Activated T-cell treated with anti-CD3 and anti-CD28 coated beads for 24 hours (primary cell): ENCODE measurements around the gene KPNA3.

Experiments
- DNase-seq: peaks from one replicate; pipeline ENCODE4 v3.0.0-alpha.2; 2020; ENCODE audit warnings: low read depth

Gene KPNA3

DNA sequence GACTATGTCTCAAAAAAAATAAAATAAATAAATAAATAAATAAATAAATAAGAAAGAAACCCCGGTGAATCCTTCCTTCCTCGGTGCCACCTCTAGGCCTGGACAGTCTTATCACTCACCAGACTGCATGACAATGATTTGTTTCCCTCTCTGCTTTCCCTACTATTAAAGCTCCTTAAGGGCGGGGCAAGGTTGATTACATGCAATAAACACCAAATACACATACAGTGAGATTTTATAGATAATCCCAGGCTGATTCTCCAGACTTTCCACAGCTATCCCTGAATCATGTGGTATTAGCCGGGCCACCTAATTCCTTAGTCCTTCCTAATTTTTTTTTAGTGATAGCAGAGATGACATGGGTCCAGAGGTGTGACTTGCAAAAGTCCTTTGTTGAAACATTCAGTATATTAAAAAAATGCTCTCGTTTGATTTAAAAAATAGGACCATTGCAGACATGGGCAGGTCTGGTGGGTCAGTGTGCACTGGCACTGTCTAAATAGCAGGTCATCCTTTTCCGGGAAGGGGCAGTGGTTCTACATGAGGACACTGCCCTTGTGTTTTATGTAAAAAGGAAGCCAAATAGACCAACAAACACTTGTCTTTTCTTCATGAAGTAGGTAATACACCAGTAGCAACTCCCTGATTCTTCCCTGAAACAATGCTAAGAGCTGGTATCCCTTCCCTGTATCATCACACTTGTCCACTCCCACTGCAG lies 115.7 kb downstream of the KPNA3 start:
- DNase-seq: no peak

DNA sequence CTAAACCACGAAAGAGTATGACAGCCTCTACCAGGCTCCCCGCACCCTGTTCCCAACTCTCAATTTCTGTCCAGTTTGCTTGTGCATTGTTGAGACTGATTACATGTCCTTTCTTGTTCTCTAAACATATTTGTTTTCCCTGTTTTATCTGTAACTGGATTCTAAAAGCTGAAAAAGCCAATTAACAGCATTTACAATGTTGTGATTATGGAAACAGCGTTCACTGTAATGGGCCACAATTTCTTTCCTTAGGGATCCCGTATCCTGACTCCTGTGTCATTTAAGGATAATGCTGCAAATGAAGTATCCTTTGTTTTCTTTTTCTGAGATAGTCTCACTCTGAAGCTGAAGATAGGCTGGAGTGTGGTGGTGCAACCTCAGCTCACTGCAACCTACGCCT lies 121.7 kb downstream of the KPNA3 start:
- DNase-seq: no peak

DNA sequence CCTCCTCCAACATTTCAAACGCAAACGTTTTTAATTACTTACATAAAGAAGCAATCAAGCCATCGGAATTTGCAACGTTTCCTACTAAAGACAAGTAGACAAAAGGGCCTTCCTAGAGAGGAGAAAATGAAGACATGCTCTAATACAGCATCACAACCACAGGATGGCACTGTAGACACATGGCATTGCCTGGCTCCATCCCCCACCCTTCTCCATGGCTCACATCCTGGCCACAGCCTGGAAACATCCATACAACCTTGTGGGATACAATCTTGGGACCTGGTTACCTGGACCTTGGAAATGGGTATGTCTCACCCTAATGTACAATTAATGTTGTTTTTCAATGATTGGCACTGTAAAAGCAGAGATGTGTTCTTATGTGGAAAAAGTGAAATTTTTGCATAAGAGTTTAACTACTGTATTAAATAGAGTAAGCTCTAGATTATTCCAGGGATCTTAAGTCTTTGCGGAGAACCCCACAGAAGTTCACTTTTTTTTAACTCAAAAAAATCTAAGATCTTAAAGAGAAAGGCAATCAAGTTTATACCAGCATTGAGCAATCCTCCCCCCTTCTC lies 122.7 kb downstream of the KPNA3 start:
- DNase-seq: no peak

DNA sequence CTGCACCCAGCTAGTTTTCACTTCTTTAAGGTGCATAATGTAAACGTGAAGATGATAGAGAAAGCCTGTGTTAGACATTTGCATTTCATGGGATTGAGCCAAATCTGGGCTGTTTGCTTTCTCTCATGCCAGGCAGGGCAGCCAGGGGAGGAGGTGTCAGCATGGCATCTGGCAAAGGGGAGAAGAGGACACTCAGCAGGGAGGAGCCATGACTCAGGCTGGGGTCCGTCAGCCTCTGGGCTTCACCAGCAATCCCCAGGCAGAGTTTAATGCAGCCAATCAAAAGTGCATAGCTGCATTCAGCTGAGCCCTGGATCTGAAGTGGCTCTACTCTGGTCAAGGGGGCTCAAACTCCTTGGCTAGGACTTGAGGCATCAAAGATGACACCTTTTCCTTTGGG lies 124.7 kb downstream of the KPNA3 start:
- DNase-seq: no peak

DNA sequence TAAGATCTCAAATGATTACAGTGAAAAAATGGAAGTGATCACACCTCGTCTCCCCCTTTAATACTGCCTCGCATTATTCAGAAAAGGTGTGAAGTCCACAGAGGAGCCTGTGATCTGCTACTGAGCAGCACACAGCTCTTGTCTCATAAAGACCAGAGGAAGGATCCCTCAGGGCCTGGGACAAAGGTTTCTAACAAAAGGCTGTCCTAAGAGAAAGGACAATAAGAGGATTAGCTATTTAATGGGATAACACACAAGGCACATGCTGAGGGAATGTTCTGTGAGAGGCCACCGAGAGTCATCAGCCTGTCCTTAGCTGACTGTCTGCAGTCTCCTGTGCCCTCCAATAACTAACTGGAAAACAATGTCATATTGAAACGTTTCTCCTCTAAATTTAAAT lies 127.9 kb downstream of the KPNA3 start:
- DNase-seq: no peak

DNA sequence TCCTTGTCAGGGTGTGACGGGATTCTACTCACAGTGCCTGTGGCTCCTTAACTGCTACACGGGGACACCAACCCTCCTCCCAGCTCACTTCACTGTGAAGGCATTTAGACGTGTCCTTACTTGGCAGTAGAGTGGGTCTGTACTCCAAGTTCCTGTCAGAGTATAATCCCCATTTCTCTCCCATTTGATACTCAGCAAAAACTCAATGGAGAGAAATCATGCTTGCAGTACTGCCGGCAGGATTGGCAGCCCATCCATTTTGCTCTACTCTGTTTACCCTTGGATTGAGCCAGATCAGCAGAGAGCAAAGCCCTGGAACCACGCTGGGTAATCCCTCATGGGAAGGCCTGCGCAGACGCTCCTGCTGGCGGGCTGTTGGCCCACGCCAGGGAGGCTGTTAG lies 135.2 kb downstream of the KPNA3 start:
- DNase-seq: no peak

DNA sequence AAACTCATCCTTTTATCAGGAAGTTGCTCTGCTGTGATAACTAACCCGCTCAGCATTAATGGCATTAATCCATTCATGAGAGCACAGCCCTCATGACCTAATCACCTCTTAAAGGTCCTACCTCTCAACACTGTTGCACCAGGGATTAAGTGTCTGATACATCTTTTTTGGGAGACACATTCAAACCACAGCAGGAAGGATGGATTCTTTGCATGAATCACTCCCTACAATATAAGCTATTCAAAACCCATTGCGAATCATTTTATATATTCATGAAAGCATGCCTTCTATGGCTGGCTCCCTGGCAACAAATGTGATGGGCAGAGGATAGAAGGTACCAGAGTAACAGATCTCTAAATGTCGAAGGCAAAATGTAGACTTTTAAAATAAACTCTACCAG lies 136.6 kb downstream of the KPNA3 start:
- no peak for DNase-seq

DNA sequence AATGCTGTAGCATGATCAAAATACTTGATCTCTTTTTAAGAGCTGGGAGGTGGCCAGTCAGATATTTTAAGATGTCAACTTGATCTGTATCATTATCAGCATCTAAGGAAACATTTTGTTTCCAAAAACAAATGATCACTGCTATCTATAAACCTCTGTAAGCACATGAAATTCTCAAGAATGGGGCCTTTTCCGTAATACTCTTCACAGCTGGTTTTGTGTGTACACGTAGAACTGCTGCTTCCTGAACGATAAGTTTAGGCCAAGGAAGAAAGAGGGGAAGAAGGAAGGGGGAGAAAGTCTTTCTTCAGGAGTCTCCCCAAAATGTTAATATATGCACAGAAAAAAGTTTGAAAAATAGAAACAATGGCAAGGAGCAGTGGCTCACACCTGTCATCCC lies 138.5 kb downstream of the KPNA3 start:
- DNase-seq: no peak

DNA sequence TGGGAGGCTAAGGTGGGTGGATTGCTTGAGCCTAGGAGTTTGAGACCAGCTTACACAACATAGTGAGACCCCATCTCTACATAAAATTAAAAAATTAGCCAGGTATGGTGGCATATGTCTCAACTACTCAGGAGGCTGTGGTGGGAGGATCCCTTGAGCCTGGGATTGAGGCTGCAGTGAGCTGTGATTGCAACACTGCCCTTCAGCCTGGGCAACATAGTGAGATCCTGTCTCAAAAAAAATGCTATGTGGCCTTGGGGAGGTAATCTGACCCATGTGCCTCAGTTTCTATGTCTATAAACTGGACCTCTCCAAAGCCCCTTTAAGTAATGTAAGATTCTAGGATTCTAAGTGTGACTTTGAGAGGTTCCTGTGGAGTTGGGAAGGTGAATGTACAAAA lies 139.0 kb downstream of the KPNA3 start:
- DNase-seq: no peak

DNA sequence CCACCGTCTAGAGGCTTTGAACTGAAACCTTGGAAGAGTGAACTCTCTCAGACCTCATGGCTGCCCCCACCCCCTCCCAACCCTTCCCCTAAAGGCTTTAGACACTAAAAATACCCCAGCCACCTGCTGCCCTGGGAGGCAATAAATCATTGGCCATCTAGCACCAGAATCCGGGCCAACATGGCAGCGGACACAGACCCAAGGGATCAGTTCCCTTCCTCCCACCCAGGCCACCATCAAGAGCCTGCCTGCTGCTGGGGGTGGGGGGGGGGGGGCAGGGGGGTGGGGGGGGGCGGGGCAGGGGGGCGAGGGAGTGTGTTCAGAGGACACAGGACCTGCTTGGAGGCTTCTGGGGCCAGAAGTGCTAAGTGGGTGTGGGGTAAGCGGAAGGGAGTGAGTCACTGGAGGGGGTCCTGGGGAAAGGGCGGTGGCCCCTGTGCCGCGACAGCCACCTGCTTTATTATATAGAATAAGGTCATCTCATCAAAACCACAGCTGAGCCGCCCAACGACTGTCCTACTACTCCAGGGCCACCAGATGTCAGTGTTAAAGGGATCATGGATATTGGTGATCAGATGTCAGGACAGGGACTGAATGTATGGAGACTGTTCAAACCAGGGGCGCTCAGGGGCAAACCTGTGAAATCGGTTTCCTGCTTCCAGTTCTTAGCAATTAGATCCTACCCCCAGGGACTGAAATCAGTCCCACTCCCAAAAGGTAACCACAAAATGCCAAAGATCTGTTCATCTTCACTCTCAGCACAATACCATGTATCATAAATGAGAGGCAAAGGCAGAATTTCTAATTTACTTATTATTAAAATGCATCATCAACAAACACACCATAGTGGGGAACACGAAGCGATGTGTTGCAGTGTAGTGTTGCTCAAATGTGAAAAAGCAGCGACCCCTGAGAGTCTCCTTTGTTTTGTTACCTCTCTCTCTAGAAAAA lies 139.9 kb downstream of the KPNA3 start:
- DNase-seq: no peak

DNA sequence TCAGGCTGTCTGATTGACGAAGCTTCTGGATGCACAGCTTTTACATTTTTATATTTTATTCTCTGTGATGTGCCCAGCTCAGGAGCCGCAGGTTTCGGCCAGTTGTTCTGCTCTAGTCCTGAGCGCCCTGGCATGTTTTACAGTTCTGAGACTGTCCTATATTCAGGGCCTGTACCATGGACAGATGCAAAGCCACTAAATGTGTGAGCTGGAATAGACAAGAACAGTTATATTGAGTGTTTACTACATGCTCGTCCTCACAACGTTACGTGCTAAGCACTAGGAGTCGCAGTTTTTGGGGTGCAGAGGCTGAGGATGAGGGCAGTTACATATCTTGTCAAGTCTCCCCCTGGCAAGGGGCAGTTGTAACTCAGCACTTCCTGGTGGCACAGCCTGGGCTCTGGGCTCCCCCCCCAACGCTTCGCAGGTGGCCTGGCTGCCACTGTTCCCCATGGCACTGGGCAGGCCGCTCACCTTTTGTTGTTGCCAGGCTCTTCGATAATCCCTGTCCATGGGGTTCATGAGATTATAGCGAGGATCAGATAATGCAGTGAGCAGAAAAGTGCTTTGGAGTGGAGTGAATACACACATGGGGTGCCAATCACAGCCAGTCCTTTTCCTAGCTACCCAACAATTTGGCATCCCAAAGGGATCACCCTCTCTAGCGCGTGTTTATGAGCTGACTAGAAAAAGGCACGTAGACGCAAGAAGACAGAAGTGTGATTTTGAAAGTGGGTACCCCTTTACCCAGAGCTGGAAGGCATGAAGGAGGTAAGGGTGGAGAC lies 140.7 kb downstream of the KPNA3 start:
- no peak for DNase-seq

DNA sequence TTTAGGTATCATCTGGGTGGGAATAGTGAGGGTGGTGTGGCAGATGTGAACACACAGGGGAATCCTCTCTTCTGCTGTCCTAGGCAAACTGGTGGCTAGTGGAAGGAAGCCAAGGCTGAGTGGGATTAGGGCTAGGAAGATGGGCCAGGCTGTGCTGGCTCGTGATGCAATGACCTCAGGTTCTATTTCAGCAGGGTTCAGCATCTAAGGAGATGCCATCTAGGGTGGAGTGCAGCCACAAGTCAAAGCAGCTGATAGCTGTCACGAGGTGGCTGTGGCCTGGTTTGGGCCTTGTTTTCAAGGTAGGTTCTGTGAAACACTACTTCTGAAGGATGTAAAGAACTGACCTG lies 142.5 kb downstream of the KPNA3 start:
- no peak for DNase-seq
